NCI-H2227 (cell line): ENCODE measurements around the gene TIMM13.

Source experiments
- DNase-seq: peaks from one replicate; lab custom pipeline; 2025; ENCODE audit not compliant: unreplicated experiment; lab: John Stamatoyannopoulos, UW

TIMM13 gene

DNA sequence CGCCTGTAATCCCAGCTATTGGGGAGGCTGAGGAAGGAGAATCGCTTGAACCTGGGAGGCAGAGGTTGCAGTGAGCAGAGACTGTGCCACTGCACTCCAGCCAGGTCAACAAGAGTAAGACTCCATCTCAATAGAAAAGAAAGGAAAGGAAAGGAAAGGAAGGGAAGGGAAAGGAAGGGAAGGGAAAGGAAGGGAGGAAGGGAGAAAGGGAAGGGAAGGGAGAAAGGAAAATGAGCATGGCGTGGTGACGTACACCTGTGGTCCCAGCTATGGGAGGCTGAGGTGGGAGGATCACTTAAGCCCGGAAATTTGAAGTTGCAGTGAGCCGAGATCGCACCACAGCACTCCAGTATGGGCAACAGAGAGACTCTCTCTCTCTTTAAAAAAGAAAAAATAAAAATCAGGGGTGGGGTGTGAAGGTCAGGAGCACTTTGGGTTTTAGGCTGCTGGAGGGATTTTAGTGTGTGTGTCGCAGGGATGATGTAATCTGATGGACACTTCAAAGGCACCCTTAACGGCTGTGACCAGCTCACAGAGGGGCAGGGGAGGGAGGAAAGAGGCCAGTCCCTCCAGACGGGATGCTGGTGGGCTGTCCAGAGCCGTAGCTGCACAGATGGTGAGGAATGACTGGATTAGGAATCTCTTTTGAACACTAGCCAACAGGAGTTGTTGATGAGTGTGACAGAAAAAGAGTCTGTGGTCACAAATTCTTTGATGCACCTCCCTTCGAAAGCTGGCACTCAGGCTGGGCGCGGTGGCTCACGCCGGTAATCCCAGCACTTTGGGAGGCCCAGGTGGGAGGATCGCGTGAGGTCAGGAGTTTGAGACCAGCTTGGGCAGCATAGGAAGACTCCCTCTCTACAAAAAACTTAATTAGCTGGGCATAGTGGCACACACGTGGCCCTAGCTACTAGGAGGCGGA, 39.8 kb downstream of the TIMM13 start:
- no peak for DNase-seq

DNA sequence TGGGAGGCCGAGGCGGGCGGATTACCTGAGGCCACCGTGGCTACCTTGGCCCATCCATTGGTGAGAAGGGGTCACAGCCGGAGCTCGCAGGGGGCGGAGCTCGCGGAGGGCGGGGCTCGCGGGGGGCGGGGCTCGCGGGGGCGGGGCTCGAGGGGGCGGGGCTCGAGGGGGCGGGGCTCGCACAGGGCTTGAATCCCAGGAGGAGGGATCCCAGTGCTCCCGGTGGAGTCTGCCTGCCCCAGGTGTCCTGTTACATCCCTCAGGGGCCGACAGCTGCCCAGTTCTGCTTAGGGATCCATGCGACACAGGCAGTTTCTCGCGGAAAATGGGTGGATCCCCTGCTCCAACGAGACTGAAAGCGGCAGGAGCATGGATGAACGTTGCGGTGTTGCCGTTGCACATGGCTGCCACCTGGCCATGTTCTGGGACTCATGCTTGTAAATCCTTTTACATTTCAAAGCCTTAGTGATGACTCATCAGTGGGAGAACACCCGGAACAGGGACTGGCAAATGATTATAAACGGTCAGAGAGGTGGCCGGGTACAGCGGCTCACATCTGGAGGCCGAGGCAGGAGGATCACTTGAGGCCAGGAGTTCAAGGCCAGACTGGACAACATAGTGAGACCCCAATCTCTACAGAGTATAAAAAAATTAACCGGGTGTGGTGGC, 42.2 kb downstream of the TIMM13 start:
- peak; percentile 28 for DNase-seq

DNA sequence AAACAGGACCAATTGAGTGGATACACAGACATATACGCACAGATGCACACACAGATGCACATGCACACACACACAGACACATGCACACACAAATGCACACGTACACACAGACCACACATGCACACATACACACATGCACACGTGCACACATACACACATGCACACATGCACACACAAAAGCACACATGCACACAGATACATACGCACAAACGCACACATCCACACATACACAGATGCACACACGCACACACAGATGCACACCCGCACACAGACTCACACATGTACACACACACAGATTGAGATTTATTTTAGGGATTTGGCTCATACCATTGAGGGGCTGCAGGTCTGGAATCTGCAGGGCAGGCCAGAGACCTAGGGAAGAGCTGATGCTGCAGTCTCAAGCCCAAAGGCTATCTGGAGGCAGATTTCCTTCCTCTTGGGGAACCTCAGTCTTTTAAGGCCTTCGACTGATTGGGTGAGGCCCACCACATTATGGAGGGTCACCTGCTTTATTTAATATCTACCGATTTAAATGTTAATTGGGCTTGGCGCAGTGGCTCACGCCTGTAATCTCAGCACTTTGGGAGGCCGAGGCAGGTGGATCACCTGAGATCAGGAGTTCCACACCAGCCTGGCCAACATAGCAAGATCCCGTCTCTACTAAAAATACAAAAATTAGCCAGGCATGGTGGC, 44.7 kb downstream of the TIMM13 start:
- DNase-seq = no peak

DNA sequence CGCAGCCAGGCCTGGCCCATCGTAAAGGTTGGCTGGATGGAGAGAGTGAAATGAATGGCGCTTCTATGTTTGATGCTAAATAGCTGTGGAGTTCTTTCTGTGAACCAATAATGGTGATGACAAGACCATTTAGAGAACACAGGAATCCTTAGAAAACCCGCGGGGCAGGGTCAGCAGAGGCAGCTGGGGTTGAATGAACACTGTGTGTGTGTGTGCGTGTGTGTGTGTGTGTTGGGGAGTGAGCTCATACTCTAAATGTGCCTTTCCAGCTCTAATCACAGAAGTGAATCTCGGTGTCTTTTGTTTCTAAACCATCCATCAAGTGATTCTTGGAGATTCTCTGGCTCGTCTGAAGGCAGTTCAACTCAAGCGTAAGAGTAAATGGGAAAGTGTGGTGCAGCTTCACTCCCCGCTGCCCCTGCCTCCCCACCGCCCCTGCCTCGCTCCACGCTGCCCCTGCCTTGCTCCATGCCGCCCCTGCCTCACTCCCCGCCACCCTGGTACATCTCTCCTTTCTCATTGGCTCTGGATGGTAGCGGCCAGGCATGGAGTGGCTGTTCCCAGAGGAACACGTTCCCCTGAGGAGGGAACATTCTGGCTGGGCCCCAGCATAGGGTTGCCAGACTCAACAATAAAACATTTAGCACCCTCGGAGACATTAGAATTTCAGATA, 46.1 kb downstream of the TIMM13 start:
- DNase-seq = peak; percentile 70

DNA sequence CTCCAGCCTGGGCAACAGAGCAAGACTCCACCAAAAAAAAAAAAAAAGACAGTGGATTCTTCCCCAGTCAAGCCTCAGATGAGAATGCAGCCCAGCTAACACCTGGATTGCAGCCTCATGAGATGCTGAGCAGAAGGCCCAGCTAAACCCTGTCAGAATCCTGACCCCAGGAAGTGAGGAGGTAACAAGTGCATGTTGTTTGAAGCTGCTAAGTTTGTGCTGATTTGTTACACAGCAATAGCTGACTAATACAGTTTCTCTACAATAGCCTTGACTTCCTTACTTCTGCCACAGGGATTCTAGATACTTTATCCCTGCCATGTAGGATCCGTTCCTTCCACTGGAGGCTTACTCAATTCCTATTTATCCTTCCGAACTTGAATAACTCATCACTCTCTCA, 46.8 kb downstream of the TIMM13 start:
- no peak for DNase-seq

- DNase-seq = no peak
Measured at GRCh38 chr19:2376784-2377519, 50.4 kb downstream of the TIMM13 start.
